ENCODE results near the gene SPDYC. TPM values are rescaled to one million over a fixed set of nuclear protein-coding genes. Genes with fewer than 3 reads are reported as not detected.

The SPDYC gene
- total and polyA plus RNA-seq, 4 donors, result not detected

DNA sequence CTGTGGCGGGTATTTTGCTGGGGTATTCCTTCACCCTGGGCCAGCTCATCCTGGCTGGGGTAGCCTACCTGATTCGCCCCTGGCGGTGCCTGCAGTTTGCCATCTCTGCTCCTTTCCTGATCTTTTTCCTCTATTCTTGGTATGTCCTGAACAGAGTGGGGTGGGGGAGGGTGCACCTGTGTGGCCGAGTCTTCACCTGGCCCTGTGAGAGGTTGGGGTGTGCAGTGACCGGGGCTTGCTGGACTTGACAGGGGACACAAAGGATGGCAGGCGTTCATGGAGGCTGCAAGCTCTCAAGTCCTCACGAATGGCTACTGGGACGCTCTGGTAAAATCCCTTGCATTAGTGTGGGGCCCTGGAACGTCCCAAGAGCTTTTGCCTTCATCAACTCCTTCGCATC, 51.0 kb downstream of the SPDYC start:
- no peak overlapping the region for H3K27ac ChIP-seq (ENCODE audit: low read depth in 1 of 2, low read length in 2 of 2)
- no peak overlapping the region for H3K4me3 ChIP-seq (ENCODE audit: low read length in 2 of 2)
- no peaks in the 10 kb centered on the region for H3K4me1 ChIP-seq (ENCODE audit: control insufficient read depth in 1 of 2, insufficient read depth in 2 of 2, low read length in 2 of 2)
- ATAC-seq (ENCODE audit: low FRiP score) (no peak), DNase-seq (no peak)
- no peaks in the 10 kb centered on the region for H3K27me3 ChIP-seq (ENCODE audit: control insufficient read depth in 1 of 2, insufficient read depth in 2 of 2, low read length in 1 of 2)
- no peaks in the 10 kb centered on the region for H3K9me3 ChIP-seq (ENCODE audit: control insufficient read depth, low read length)
- WGBS, 2 donors, result 93% methylated on average over 10 of the region's 10 CpGs
- intact Hi-C loops (cut with DNase I), result no loop called here
- no peaks in the 10 kb centered on the region for H3K36me3 ChIP-seq (ENCODE audit: control insufficient read depth in 1 of 2, insufficient read depth in 2 of 2, low read length in 1 of 2)

Small RNA genes within 50 kb of the gene (microRNA-seq; reads per million reads assigned to microRNA genes)
- 0 reads per million in 2 donors for gene MIR6751

Other genes starting within 250 kb of the SPDYC start
- gene PPP2R5B, start 245.5 kb upstream of the SPDYC start, total RNA-seq, result 10 to 100 TPM; 32.7 to 36.8 TPM
- gene PPP2R5B, start 245.5 kb upstream of the SPDYC start, polyA plus RNA-seq, result 10 to 100 TPM in 1 of 2 donors, 1 to 10 TPM in 1; 9.5 to 28.6 TPM
- not detected for gene GPHA2, start 234.3 kb upstream of the SPDYC start, total RNA-seq
- gene GPHA2, start 234.3 kb upstream of the SPDYC start, polyA plus RNA-seq, result under 1 TPM in 1 of 2 donors, not detected in 1; 0.43 TPM
- gene MAJIN, start 198.1 kb upstream of the SPDYC start, total RNA-seq, result not detected
- gene MAJIN, start 198.1 kb upstream of the SPDYC start, polyA plus RNA-seq, result not detected
- 1 to 10 TPM; 2.5 to 3.6 TPM for gene BATF2, start 173.3 kb upstream of the SPDYC start, total RNA-seq
- gene BATF2, start 173.3 kb upstream of the SPDYC start, polyA plus RNA-seq, result 1 to 10 TPM; 1.4 to 1.9 TPM
- gene ARL2, start 156.1 kb upstream of the SPDYC start, total RNA-seq, result 10 to 100 TPM; 96.3 to 98.5 TPM
- 100 to 1,000 TPM; 151 to 175 TPM for gene ARL2, start 156.1 kb upstream of the SPDYC start, polyA plus RNA-seq
- 10 to 100 TPM; 19.9 to 26.1 TPM for gene SNX15, start 142.8 kb upstream of the SPDYC start, total RNA-seq
- 10 to 100 TPM; 21.7 to 26.2 TPM for gene SNX15, start 142.8 kb upstream of the SPDYC start, polyA plus RNA-seq
- 1 to 10 TPM; 3.6 to 4.9 TPM for gene SAC3D1, start 129.0 kb upstream of the SPDYC start, total RNA-seq
- 1 to 10 TPM; 5.4 to 7.5 TPM for gene SAC3D1, start 129.0 kb upstream of the SPDYC start, polyA plus RNA-seq
- gene NAALADL1, start 111.7 kb upstream of the SPDYC start, total RNA-seq, result 10 to 100 TPM; 14.1 to 29.4 TPM
- gene NAALADL1, start 111.7 kb upstream of the SPDYC start, polyA plus RNA-seq, result 10 to 100 TPM; 25.8 to 45.9 TPM
- 1 to 10 TPM in 1 of 2 donors, under 1 TPM in 1; 0.81 to 1.0 TPM for gene CDCA5, start 86.2 kb upstream of the SPDYC start, total RNA-seq
- 1 to 10 TPM in 1 of 2 donors, under 1 TPM in 1; 1.00 to 2.5 TPM for gene CDCA5, start 86.2 kb upstream of the SPDYC start, polyA plus RNA-seq
- 10 to 100 TPM; 31.5 to 35.0 TPM for gene ZFPL1, start 86.0 kb upstream of the SPDYC start, total RNA-seq
- 10 to 100 TPM; 24.9 to 69.9 TPM for gene ZFPL1, start 86.0 kb upstream of the SPDYC start, polyA plus RNA-seq
- gene VPS51, start 74.0 kb upstream of the SPDYC start, total RNA-seq, result 100 to 1,000 TPM; 101 to 121 TPM
- 100 to 1,000 TPM in 1 of 2 donors, 10 to 100 TPM in 1; 73.0 to 191 TPM for gene VPS51, start 74.0 kb upstream of the SPDYC start, polyA plus RNA-seq
- gene TM7SF2, start 58.4 kb upstream of the SPDYC start, total RNA-seq, result 1 to 10 TPM; 5.2 to 7.2 TPM
- 10 to 100 TPM in 1 of 2 donors, 1 to 10 TPM in 1; 4.0 to 11.8 TPM for gene TM7SF2, start 58.4 kb upstream of the SPDYC start, polyA plus RNA-seq
- gene ZNHIT2, start 52.5 kb upstream of the SPDYC start, total RNA-seq, result 1 to 10 TPM; 4.1 to 7.5 TPM
- gene ZNHIT2, start 52.5 kb upstream of the SPDYC start, polyA plus RNA-seq, result 10 to 100 TPM in 1 of 2 donors, 1 to 10 TPM in 1; 3.4 to 12.9 TPM
- gene FAU, start 48.1 kb upstream of the SPDYC start, total RNA-seq, result 100 to 1,000 TPM; 674 to 804 TPM
- gene FAU, start 48.1 kb upstream of the SPDYC start, polyA plus RNA-seq, result 1,000 to 10,000 TPM; 1,037 to 1,172 TPM
- gene MRPL49, start 47.9 kb upstream of the SPDYC start, total RNA-seq, result 10 to 100 TPM; 35.0 to 37.1 TPM
- gene MRPL49, start 47.9 kb upstream of the SPDYC start, polyA plus RNA-seq, result 10 to 100 TPM; 44.2 to 52.2 TPM
- 10 to 100 TPM; 50.2 to 64.0 TPM for gene SYVN1, start 35.7 kb upstream of the SPDYC start, total RNA-seq
- 10 to 100 TPM in 1 of 2 donors, 1 to 10 TPM in 1; 5.5 to 26.2 TPM for gene SYVN1, start 35.7 kb upstream of the SPDYC start, polyA plus RNA-seq
- gene CAPN1, start 11.7 kb downstream of the SPDYC start, total RNA-seq, result 100 to 1,000 TPM; 109 to 137 TPM
- gene CAPN1, start 11.7 kb downstream of the SPDYC start, polyA plus RNA-seq, result 10 to 100 TPM; 75.5 to 96.3 TPM
- gene POLA2, start 91.7 kb downstream of the SPDYC start, total RNA-seq, result 1 to 10 TPM; 3.4 to 9.2 TPM
- gene POLA2, start 91.7 kb downstream of the SPDYC start, polyA plus RNA-seq, result 1 to 10 TPM; 3.0 to 4.1 TPM
- 10 to 100 TPM; 16.2 to 20.9 TPM for gene CDC42EP2, start 144.6 kb downstream of the SPDYC start, total RNA-seq
- 1 to 10 TPM; 2.3 to 3.5 TPM for gene CDC42EP2, start 144.6 kb downstream of the SPDYC start, polyA plus RNA-seq
- 10 to 100 TPM; 51.3 to 59.6 TPM for gene DPF2, start 163.6 kb downstream of the SPDYC start, total RNA-seq
- gene DPF2, start 163.6 kb downstream of the SPDYC start, polyA plus RNA-seq, result 10 to 100 TPM; 16.4 to 41.1 TPM
- gene TIGD3, start 184.5 kb downstream of the SPDYC start, total RNA-seq, result under 1 TPM in 1 of 2 donors, not detected in 1; 0.16 TPM
- under 1 TPM in 1 of 2 donors, not detected in 1; 0.88 TPM for gene TIGD3, start 184.5 kb downstream of the SPDYC start, polyA plus RNA-seq
- 10 to 100 TPM in 1 of 2 donors, 1 to 10 TPM in 1; 9.1 to 16.0 TPM for gene SLC25A45, start 212.4 kb downstream of the SPDYC start, total RNA-seq
- gene SLC25A45, start 212.4 kb downstream of the SPDYC start, polyA plus RNA-seq, result 10 to 100 TPM in 1 of 2 donors, 1 to 10 TPM in 1; 5.6 to 10.7 TPM
- gene FRMD8, start 216.4 kb downstream of the SPDYC start, total RNA-seq, result 10 to 100 TPM; 27.8 to 39.5 TPM
- gene FRMD8, start 216.4 kb downstream of the SPDYC start, polyA plus RNA-seq, result 10 to 100 TPM; 16.8 to 19.2 TPM